Pons (tissue), 1 donor: ENCODE measurements around the gene SLC18B1.

Experiments
- DNase-seq: peaks from one replicate; pipeline ENCODE4 v3.0.0-alpha.2; 2016; ENCODE audit warnings: low spot score

The SLC18B1 gene

GRCh38 chr6:132742495-132742894 is 55.9 kb downstream of the SLC18B1 start:
- DNase-seq: no peak

- DNase-seq: no peak
These were observed 57.2 kb downstream of the SLC18B1 start for GRCh38 chr6:132741281-132741680.

GRCh38 chr6:132736239-132736638 is 62.2 kb downstream of the SLC18B1 start:
- no peak for DNase-seq

- DNase-seq: peak; percentile 36
These were observed 63.7 kb downstream of the SLC18B1 start for GRCh38 chr6:132734694-132735236.

- no peak for DNase-seq
These were observed 64.6 kb downstream of the SLC18B1 start for GRCh38 chr6:132733814-132734213.

- DNase-seq: no peak
These were observed 65.2 kb downstream of the SLC18B1 start for GRCh38 chr6:132733283-132733682.

- DNase-seq: no peak
These were observed 67.4 kb downstream of the SLC18B1 start for GRCh38 chr6:132731086-132731485.

GRCh38 chr6:132730560-132730959 is 67.9 kb downstream of the SLC18B1 start:
- no peak for DNase-seq

GRCh38 chr6:132728616-132729015 is 69.8 kb downstream of the SLC18B1 start:
- DNase-seq: no peak

GRCh38 chr6:132726608-132726975 is 71.8 kb downstream of the SLC18B1 start:
- no peak for DNase-seq

- no peak for DNase-seq
These were observed 72.4 kb downstream of the SLC18B1 start for GRCh38 chr6:132725947-132726607.

GRCh38 chr6:132725471-132725870 is 73.0 kb downstream of the SLC18B1 start:
- no peak for DNase-seq

- DNase-seq: no peak
These were observed 78.5 kb downstream of the SLC18B1 start for GRCh38 chr6:132719736-132720448.
